GM18517 (cell line): ENCODE data around the gene PCDHB4.
"Not testable (repeated sequence)": the region's sequence is repeated elsewhere in the genome, so short reads cannot be mapped to it uniquely, and the experiment has no call there.

Source experiments
- ATAC-seq: cut with Tn5 transposase; IDR thresholded peaks from one replicate; pipeline ENCODE4 v1.9.1; 2021; ENCODE audit warnings: mild to moderate bottlenecking, moderate library complexity; ENCODE audit not compliant: unreplicated experiment

Gene PCDHB4

DNA sequence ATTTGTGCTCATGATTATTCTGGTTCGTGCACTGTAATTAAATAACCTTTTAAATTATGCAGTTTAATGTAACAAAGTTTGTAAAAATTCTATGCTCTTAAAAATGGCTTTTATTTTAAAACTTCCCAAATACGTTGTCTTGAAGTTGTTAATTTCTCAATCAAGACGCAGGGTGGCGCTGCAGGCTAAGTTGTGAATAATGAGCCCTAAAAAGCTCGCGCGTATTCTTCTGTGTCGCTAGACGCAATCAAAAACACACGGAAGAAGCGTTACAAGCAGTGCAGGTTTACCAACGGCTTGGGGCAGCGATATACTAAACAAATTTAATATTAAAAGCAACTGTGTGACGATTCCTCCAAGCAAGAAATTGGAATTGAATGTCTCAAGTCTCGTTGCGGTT, at the start of gene PCDHB4:
TSS of gene PCDHB4 (plus strand) at position 256 of the 400 bp plus-strand sequence. CDS start 181 bp downstream, outside the sequence.
- no peak for ATAC-seq

GRCh38 chr5:141077826-141078225, 43.8 kb upstream of the PCDHB4 start:
- no peak for ATAC-seq

DNA sequence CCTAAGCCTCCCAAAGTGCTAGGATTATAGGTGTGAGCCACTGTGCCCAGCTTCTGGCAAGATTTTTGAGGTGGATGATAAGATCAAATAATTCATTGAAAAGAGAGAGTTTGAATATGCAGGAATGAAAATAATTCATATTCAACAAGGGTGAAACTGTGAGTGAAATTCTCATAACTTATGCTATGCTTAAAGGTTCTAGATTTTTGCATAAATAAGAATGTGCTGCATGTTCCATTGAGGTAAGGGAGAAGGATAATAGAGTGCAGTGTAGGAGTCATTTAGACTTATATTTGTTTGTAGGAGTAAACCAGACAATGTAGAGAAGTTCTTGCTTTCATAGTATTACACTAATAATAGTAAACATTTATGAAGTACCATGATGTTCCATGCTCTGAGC, 39.4 kb upstream of the PCDHB4 start:
- ATAC-seq = no peak

DNA sequence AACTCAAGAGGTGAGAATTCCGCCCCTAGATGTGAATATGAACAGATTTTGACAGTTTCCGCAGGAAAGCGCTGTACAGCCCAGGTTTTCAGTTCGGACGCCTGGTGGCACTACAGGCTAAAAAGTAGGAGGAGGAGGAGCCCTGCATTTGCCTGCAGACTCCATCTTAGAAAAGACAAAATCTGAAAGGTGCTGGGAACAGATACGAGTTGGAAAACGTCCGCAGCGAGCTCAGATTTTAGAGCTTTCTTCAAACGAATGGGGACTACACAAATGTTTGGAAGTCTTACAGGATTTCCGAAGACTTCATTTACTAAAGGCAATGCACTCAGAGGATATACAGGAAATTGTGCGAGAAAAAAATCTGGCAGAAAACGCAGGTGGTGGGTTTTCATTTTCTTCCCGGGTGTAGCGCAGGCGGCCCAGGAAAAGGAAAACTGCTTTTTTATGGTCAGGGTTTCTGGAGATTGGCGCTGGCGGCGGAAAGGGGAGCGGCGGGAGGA, 37.1 kb upstream of the PCDHB4 start:
- no peak for ATAC-seq

DNA sequence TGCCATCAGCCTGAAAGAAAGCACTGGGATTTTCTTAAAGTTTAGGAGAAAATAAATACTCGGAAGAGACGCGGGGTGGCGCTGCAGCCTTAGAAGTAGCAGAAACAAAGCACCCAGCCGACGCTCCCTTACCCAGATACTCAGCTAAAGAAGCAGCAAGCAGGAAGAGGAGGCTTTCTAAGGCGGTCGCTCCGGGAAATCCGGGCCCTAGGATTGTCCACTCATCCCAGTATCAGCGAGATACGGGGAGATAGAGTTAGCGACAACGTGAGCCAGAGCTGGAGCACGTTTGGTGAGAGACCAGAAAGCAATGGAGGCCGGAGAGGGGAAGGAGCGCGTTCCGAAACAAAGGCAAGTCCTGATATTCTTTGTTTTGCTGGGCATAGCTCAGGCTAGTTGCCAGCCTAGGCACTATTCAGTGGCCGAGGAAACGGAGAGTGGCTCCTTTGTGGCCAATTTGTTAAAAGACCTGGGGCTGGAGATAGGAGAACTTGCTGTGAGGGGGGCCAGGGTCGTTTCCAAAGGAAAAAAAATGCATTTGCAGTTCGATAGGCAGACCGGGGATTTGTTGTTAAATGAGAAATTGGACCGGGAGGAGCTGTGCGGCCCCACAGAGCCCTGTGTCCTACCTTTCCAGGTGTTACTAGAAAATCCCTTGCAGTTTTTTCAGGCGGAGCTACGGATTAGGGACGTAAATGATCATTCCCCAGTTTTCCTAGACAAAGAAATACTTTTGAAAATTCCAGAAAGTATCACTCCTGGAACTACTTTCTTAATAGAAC, 26.9 kb upstream of the PCDHB4 start, which contains the start of gene PCDHB2:
TSS of gene PCDHB2 (plus strand) at position 135 of the 782 bp plus-strand sequence. CDS start at position 311, 176 bp downstream.
- no peak for ATAC-seq

DNA sequence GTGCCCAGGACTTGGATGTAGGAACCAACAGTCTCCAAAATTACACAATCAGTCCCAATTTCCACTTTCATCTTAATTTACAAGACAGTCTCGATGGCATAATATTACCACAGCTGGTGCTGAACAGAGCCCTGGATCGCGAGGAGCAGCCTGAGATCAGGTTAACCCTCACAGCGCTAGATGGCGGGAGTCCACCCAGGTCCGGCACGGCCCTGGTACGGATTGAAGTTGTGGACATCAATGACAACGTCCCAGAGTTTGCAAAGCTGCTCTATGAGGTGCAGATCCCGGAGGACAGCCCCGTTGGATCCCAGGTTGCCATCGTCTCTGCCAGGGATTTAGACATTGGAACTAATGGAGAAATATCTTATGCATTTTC, 26.4 kb upstream of the PCDHB4 start:
- no peak for ATAC-seq

DNA sequence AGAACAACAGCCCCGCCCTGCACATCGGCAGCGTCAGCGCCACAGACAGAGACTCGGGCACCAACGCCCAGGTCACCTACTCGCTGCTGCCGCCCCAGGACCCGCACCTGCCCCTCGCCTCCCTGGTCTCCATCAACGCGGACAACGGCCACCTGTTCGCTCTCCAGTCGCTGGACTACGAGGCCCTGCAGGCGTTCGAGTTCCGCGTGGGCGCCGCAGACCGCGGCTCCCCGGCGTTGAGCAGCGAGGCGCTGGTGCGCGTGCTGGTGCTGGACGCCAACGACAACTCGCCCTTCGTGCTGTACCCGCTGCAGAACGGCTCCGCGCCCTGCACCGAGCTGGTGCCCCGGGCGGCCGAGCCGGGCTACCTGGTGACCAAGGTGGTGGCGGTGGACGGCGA, 25.4 kb upstream of the PCDHB4 start:
- ATAC-seq = not testable (repeated sequence)

DNA sequence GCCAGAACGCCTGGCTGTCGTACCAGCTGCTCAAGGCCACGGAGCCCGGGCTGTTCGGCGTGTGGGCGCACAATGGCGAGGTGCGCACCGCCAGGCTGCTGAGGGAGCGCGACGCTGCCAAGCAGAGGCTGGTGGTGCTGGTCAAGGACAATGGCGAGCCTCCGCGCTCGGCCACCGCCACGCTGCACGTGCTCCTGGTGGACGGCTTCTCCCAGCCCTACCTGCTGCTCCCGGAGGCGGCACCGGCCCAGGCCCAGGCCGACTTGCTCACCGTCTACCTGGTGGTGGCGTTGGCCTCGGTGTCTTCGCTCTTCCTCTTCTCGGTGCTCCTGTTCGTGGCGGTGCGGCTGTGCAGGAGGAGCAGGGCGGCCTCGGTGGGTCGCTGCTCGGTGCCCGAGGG, 25.0 kb upstream of the PCDHB4 start:
- ATAC-seq = not testable (repeated sequence)

DNA sequence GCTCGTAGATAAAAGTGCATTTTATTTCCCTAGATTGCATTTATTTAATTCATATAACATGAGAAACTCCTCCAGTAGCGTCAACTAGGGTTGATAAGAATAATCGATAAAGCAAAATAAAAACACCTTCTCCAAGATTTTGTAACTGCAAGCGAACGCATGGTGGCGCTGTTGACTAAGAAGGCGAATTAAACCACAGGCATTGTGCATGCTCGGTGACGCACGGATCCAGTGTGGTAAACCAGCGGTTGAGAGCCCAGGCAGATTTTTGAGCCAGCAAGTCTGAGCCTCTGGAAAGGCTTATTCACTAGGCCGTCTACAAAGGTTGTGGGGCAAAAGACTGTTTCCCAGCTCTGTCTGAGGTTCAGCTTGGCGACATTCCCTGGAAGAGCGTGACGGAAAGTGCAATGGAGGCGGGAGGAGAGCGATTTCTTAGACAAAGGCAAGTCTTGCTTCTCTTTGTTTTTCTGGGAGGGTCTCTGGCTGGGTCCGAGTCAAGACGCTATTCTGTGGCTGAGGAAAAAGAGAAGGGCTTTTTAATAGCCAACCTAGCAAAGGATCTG, 21.3 kb upstream of the PCDHB4 start, which contains the start of gene PCDHB3:
TSS of gene PCDHB3 (plus strand) at position 231 of the 563 bp plus-strand sequence. CDS start at position 408, 177 bp downstream.
- ATAC-seq = no peak

- no peak for ATAC-seq
Measured at GRCh38 chr5:141101059-141101458, 20.6 kb upstream of the PCDHB4 start.

DNA sequence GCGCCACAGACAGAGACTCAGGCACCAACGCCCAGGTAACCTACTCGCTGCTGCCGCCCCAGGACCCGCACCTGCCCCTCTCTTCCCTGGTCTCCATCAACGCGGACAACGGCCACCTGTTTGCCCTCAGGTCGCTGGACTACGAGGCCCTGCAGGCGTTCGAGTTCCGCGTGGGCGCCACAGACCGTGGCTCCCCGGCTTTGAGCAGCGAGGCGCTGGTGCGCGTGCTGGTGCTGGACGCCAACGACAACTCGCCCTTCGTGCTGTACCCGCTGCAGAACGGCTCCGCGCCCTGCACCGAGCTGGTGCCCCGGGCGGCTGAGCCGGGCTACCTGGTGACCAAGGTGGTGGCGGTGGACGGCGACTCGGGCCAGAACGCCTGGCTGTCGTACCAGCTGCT, 19.5 kb upstream of the PCDHB4 start:
- ATAC-seq = not testable (repeated sequence)

GRCh38 chr5:141102471-141102870, 19.1 kb upstream of the PCDHB4 start:
- not testable (repeated sequence) for ATAC-seq

GRCh38 chr5:141105350-141105749, 16.3 kb upstream of the PCDHB4 start:
- no peak for ATAC-seq

- no peak for ATAC-seq
Measured at GRCh38 chr5:141119250-141119649, 2.4 kb upstream of the PCDHB4 start.

GRCh38 chr5:141121985-141122384, 367 bp downstream of the PCDHB4 start:
- ATAC-seq = no peak

DNA sequence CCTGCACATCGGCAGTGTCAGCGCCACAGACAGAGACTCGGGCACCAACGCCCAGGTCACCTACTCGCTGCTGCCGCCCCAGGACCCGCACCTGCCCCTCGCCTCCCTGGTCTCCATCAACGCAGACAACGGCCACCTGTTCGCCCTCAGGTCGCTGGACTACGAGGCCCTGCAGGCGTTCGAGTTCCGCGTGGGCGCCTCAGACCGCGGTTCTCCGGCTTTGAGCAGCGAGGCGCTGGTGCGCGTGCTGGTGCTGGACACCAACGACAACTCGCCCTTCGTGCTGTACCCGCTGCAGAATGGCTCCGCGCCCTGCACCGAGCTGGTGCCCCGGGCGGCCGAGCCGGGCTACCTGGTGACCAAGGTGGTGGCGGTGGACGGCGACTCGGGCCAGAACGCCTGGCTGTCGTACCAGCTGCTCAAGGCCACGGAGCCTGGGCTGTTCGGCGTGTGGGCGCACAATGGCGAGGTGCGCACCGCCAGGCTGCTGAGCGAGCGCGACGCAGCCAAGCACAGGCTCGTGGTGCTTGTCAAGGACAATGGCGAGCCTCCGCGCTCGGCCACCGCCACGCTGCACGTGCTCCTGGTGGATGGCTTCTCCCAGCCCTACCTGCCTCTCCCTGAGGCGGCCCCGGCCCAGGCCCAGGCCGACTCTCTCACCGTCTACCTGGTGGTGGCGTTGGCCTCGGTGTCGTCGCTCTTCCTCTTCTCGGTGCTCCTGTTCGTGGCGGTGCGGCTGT, 1.9 kb downstream of the PCDHB4 start:
- ATAC-seq = not testable (repeated sequence)

DNA sequence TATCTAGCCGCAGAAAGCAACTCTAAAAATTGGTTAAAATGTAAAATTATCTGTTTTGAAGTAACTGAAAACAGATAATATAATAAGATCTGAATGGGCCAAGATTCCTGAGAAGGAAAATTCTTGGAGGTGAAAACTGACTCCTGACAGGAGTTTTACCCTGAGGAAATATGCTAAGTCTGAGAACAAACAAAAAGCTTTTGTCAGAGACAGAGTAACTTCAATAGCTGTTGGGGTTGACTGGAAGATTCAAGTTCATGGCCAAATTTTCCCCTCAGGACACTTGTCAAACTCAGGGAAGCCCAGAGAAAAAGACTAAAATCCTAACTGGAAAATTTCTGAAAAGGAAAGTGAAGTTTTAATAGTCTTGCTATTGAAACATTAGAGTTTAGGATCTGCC, 5.7 kb downstream of the PCDHB4 start:
- no peak for ATAC-seq

DNA sequence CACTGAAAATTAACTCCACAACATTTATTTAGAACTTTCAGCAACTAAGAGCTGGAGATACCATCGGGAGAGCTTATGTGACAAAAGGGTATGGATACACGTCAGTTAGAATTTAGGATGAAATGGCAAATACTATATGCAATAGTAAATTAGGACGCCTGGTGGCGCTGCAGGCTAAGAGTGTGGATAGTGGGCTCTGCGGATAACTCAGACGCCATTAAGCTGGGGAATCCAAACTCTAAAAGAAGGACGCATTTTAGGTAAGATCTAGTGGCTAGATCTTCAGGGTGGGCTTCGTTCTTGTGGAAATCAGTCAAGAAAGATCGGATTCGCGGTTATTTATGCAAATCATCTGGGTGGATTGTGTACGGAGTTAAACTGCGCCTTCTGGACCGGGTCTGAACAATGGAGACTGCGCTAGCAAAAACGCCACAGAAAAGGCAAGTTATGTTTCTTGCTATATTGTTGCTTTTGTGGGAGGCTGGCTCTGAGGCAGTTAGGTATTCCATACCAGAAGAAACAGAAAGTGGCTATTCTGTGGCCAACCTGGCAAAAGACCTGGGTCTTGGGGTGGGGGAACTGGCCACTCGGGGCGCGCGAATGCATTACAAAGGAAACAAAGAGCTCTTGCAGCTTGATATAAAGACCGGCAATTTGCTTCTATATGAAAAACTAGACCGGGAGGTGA, 13.6 kb downstream of the PCDHB4 start, which contains the start of gene PCDHB5:
TSS of gene PCDHB5 (plus strand) at position 177 of the 688 bp plus-strand sequence. CDS start at position 406, 229 bp downstream.
- ATAC-seq = no peak

DNA sequence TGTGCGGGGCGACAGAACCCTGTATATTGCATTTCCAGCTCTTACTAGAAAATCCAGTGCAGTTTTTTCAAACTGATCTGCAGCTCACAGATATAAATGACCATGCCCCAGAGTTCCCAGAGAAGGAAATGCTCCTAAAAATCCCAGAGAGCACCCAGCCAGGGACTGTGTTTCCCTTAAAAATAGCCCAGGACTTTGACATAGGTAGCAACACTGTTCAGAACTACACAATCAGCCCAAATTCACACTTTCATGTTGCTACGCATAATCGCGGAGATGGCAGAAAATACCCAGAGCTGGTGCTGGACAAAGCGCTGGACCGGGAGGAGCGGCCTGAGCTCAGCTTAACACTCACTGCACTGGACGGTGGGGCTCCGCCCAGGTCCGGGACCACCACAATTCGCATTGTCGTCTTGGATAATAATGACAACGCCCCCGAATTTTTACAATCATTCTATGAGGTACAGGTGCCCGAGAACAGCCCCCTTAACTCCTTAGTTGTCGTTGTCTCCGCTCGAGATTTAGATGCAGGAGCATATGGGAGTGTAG, 14.2 kb downstream of the PCDHB4 start:
- no peak for ATAC-seq

DNA sequence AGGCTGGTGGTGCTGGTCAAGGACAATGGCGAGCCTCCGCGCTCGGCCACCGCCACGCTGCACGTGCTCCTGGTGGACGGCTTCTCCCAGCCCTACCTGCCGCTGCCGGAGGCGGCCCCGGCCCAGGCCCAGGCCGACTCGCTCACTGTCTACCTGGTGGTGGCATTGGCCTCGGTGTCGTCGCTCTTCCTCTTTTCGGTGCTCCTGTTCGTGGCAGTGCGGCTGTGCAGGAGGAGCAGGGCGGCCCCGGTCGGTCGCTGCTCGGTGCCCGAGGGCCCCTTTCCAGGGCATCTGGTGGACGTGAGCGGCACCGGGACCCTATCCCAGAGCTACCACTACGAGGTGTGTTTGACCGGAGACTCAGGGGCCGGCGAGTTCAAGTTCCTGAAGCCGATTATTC, 15.7 kb downstream of the PCDHB4 start:
- ATAC-seq = not testable (repeated sequence)
